DMS53 treated with DMSO at 0.1 percent for 48 hours (cell line): Measurements from ENCODE around the gene TTLL10.

Experiments
- DNase-seq: peaks from one replicate; lab custom pipeline; 2025; ENCODE audit not compliant: unreplicated experiment; lab: John Stamatoyannopoulos, UW

Gene TTLL10

DNA sequence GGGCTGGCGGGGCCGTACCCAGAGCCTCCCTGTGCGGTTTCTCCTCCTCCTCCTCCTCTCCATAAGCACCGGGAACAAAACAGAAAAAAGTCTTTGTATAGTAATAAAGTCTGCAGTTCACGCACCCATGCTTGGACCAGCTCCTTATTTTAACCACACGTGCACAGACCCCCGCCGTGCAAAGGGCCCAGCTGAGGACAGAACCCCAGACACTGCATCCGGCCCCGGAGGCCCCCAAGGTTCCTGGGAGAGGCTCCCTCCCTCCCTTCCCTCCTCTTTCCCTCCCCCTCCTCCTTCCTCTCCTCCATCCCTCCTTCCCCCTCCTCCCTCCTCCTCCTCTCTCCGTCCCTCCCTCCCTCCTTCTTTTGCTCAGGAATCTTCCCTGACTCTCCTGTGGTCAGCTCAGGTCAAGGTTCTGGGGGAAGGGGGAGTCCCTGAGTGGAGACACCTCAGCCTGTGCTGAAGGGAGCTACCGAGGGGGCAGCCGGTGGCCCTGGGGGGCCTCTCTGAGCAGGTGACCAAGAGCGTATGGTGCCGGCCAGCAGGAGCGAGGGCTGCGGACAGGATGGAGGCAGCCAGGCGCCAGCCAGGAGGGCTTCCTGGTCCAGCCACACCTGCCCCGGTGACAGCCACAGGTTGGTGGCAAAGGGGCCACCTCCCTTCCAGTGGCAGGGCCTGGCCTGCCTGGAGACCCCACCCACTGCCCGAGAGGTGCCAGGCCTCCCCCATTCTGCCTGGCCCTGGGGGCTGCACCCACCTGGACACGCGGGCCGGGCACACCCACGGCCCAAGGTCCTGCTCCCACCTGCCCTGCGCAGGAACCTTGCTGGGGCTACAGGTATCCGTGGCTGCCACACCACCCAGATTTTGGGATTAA is 3.2 kb upstream of the TTLL10 start:
- no peak for DNase-seq

DNA sequence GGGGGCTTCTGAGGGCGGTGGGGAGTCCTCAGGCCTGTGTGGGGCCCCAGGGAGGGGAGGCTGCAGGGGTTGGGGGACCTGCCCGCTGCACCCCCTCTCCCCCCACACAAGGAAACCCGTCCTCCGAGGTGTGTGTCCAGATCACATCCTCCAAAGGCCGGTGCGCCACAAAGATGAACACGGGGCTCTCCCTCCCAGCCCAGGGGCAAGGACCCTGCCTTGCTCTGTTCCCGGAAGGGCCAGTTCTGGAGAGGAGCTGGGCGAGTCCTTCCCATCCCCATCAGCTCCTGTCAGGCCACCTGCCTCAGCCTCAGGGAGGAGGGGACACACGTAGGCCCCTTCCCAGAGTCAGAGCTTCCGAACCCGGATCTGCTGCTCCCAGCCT is 2.5 kb upstream of the TTLL10 start:
- DNase-seq: no peak

DNA sequence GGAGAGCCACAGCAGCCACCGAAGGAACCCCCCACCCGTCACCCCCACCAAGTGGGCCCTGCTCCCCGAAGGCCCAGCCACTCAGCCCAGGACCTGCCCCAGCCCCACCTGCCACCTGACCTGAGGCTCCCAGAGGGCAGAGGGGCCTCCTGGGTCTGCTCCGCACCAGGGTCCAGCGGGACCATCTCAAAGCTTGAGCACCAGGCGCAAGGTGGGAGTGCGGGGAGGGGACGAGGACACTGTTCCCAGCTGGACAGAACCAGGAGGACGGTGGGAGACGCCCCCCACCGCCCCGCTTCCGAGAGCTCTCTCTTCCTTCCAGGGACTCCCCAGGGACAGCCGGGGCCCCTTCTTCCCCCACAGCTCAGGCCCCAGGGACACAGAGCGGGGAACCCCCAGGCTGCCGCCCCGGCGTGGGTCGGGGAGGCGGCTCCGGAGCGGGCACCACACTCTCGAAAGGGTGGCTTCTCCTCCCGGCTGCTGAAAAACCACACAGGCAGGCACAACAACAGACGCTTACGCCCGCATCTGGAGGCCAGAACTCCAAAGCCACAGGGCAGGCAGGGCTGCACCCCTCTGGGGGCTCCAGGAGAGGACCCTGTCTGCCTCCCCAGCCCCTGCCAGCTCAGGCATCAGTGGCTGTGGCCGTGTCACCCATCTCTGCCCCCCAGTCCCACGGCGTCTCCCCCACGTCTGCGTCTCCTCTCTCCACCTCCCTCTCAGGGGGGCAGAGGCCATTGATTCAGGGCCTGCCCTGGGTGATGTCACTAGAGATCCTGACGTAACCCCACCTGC is 1.9 kb upstream of the TTLL10 start:
- DNase-seq: no peak

DNA sequence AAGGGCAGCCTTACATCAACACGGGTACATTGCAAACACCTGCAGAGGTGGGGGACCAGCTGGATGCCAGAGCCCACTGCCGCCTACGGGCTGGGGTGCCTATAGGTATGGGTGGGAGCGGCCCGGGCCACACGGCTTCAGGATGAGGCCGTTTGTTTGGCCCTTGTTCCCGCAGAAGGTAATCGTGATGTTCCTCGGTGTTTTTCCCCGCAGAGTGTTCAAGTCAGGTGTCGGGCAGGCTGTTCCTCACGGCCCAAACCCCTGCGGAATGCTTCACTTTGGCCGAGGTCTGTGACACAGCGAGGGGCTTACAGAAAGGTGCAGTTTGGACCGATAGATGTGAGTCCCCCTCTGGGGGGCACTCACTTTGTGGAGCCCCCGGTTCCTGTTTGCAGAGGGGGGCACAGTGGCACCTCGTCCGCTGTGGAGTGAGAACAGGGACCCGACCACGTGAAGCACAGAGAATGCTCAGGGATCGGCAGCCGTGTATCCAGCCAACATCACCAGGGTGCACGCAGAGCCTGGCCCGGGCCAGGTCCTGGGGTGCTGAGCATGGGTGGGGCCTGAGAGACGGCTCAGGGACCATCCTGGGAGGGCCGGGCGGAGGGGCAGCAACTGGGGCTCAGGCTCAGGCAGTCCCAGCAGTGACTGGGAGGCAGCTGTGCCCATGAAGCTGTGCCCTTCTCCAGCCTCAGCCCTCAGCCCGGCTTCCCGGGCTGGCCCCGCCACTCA is 453 bp upstream of the TTLL10 start:
- no peak for DNase-seq

DNA sequence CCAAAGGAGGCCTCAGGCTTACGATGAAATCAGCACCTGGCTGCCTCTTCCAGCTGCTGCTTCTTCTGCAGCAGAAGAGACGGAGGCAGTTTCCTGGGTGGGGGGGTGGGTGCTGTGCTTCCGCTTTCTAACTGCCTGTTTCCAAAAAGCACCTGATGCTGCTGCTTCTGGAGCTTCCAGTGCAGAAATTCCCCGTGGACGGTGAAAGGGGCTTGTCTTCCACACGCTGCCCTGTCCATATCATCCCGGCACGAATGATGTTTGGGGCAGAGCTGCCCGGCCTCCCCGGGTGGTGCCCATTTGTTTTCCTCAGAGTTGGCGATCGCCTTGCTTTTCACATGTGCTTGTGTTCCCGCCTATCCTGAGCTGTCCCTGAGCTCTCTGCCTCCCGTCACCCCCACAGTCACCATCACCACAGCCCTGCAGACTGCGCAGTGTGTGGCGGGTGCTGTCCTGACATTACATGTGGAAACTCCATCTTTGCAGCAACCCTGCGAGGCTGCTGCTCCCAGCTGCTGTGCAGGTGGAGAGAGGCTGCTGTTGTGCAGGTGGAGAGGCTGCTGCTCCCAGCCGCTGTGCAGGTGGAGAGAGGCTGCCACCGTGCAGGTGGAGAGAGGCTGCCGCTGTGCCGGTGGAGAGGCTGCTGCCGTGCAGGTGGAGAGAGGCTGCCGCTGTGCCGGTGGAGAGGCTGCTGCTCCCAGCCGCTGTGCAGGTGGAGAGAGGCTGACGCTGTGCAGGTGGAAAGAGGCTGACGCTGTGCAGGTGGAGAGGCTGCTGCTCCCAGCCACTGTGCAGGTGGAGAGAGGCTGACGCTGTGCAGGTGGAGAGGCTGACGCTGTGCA is 1.8 kb downstream of the TTLL10 start:
- peak; percentile 56 for DNase-seq

DNA sequence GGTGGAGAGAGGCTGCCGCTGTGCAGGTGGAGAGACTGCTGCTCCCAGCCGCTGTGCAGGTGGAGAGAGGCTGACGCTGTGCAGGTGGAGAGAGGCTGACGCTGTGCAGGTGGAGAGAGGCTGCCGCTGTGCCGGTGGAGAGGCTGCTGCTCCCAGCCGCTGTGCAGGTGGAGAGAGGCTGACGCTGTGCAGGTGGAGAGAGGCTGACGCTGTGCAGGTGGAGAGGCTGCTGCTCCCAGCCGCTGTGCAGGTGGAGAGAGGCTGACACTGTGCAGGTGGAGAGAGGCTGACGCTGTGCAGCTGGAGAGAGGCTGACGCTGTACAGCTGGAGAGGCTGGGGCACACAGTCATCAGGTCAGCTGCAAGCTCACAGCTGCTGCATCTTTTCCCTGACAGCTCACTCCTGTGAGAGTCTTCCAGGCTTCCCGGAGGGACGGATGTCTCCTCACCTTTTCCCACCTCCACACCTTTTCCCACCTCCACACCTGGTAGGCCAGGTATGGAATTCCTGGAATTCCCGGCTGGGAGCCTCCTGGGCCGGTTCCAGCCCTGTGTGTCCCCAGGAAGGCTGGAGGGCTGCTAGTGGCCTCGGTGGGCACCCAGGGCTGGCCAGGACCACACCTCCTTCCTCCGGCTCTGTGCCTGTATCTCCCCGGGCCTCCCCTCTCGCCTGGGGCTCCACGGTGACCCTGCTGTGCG is 2.5 kb downstream of the TTLL10 start:
- peak; percentile 50 for DNase-seq

DNA sequence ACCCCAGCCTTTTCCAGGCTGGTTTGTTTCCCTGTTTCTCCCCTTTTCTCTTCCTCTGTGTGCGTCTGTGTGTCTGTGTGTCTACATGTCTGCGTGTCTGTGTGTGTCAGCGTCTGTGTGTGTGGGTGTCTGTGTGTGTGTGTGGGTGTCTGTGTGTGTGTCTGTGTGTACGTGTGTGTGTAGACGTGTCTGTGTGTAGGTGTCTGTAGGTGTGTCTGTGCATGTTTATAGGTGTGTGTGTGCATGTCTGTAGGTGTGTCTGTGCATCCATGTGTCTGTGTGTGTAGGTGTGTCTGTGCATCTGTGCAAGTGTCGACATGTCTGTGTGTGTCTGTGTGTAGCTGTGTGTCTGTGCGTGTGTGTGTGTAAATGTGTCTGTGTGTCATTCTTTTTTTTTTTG is 3.3 kb downstream of the TTLL10 start:
- no peak for DNase-seq

DNA sequence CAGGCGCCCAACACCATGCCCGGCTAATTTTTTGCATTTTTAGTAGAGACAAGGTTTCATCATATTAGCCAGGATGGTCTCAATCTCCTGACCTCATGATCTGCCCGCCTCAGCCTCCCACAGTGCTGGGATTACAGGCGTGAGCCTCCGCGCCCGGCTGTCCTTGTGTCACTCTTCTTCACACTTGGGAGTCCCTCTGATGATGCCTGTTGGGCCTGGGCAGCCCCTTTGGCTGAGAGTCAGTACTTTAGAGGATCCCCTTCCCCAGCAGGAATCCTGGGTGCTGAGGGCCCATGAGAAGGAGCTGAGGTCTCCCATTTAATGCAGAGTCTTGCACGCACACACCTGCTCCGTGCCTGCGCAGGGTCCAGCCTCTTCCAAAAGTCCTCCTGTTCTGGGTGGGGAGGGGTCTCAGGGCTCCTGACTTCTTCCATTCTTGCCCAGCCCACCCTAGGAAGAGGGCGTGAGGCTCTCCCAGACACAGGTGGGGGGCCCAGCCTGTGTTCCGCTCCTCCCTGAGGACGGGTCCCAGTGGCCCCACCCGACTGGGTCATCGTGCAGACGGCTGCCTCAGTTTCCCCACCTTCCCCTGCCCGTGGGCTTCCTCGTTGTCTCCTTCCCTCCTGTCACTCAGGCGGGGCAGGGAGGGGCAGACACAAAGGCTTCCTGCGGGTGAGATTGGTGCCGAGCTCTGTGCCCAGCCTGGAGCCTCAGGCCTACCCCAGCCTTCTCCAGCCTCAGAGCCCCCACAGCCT is 3.9 kb downstream of the TTLL10 start:
- DNase-seq: no peak

DNA sequence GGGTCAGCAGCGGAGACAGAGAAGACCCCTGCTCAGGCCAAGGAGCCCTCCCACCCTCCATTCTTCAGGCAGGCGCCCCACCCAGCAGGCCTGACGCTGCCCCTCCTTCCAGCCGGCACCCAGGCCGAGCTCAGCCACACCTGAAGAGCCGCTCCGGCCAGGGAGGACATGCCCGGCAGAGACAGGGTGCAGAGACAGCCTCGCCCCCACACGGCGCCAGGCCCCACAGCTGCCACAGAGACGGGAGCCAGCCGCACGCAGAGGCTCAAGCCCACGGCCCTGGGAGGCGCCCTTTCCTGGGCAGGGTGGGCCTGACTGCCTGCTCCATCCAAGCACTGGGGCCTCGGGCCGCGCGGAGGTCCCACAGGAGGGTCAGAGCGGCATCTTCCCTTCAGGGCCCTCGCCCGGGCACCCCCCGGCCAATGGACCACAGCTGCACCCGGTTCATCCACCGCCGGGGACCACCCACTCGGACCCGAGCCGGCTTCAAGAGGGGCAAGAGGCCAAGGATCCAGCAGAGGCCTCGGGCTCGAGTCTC is 5.2 kb downstream of the TTLL10 start:
- DNase-seq: no peak

DNA sequence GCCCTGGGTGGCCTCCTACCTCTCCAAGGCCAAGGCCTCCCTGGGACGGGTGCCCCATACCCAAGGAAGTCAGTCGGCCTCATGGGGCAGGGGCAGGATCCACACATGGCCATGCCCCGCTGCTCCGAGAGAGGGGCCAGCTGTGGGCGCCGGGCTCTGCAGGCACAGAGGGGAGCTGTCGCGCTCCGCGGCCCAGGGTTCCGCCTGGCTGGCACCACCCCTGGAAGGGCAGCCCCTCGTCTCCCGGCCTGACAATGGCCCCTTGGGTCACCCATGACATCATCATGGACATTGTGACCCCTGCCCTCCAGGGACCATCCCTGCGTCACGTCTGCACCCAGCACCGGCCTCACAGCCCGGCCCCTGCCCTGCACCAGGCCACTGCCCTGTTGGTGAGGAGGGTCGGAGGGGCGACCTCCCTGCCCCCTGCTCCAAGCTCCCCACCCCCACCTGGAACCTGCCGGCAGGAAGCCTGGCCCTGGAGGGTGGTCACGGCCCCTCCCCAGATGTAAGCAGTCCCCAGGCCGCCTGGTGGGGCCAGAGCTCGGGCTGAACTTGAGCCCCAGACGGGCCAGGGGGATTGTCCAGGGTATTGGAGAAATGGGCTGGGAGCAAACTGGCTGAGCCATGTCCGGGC is 5.8 kb downstream of the TTLL10 start:
- no peak for DNase-seq

DNA sequence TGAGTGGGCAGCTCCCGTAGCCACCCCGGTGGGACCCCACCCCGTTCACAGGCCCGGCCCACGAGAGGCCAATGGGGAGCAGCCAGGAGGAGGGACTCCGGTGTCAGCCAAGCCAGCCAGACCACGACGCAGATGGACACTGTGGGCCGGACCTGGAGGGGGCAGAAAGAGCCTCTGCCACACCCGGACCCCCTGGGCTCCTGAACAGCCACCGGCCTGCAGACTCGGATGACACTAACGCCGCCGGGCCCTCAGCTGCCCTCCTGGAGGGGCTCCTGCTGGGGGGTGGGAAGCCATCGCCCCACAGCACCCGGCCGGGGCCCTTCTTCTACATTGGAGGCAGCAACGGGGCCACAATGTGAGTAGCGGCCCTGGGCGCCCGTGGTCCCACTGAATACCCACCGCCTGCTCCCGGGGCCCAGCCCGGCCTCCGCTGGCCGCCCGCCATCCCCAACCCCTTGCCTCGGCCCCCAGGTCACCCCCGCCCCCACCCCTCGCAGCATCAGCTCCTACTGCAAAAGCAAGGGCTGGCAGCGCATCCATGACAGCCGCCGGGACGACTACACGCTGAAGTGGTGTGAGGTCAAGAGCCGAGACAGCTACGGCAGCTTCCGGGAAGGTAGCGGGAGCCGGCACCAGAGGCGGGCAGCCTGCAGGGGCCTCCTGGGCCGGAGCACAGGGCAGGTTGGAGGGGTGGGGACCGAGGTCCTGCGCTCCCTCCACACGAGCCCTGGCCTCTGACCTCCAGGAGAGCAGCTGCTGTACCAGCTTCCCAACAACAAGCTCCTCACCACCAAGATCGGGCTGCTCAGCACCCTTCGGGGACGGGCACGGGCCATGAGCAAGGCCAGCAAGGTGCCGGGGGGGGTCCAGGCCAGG is 6.5 kb downstream of the TTLL10 start:
- no peak for DNase-seq

DNA sequence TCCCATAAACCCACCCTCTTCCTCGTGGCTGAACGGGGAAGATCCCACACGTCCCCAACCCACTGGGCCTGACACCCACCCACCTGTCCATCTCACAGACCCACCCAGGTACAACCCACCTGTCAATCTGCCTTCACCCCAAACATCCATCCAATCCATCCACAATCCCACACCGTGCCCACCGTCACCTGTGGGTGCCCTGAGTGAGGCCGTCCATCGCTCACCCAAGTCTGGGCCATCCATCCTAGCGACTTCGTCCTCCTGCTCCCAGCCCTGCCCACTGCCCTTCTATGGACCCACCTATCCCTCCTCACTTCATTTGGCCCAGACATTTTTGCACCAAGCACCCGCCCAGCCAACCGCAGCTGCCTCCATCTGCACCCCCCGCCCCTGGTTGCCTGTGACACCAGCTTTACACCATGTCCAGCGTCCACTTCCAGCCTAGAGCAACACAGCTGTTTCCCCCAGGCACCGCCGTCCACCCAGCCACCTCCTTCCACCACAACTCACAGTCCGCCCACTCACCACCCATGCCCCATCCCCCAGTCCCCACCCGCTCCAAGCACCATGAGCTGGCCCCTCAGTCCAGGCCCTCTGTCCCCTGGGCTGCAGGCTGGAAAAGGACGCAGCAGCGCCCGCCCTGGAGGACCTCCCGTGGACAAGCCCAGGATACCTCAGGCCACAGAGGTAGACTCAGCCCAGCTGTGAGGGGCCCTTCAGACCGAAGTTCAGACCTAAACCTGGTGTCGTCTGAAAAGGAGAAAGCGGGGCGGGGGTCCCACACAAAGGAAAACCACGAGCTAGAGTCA is 7.7 kb downstream of the TTLL10 start:
- no peak for DNase-seq

DNA sequence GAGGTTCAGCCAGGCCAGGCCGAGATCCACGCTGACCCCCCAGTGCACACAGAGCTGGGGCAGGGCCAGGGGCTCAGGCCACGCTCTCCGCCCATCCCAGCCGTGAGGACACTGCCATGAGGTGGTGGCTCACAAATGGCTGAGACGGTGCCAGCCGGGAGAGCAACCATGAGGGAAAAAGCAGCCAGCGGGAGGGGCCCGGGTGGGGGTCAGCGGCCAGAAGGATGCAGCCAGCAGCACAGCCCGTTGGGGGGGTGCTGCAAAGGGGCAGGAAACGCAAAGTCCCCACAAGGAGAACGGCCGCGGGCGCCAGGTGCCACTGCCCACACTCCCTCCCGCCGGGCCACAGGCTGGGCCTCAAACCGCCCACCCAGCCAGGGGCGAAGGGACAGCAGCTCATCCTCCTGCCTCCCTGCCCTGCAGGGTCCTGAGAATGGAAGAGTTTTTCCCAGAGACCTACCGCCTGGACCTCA is 8.3 kb downstream of the TTLL10 start:
- no peak for DNase-seq

DNA sequence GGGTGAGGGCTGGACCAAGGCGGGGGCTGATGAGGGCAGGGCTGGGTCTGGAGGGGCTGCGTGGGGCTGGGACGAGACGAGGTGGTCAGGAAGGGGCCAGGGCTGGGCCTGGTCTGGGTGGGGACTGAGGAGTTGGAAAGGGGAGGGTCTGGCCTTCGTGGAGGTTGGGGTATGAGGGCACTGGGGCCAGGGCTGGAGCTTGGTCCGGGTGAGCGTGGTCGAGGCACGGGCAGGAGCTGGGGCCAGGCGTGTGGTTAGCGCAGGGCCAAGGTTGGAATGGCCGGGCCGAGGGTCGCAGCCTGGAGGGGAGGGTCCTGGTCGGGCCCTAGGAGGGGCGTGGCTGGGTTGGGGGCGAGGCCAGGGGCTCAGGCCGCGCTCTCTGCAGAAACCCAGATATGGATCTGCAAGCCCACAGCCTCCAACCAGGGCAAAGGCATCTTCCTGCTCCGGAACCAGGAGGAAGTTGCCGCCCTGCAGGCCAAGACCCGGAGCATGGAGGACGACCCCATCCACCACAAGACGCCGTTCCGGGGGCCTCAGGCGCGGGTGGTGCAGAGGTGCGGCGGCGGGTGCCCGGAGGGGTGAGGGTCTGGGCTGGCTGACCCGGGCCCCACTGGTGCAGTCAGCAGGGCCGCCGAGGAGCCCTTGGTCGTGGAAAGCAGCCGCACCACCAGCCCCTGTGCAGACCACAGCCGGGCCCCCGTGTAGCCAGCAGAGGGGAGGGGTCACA is 9.0 kb downstream of the TTLL10 start:
- DNase-seq: no peak

DNA sequence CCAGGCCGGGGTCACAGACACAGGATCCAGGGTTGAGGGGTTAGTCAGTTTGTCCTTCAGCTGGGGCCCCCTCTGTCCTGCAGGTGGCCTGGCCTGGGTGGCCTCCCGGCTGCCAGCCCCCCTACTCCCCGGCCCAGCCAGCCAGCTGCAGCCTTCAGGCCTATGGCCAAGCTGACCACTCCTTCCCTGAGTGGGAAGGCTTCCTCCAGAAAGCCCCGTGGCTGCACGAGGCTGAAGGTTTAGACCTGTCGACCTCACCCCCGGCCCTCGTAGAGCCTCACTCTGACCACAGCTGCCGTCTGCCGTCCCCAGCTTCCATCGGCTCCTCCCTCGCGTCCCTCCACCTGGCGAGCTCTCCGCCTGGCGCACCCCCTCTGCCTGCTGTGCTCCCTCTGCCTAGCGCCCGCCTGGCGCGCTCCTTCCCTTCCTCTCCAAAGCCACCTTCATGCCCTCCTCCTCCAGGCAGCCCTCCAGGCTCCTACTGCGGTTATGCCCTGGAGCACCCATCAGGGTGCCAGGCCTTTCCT is 9.6 kb downstream of the TTLL10 start:
- DNase-seq: no peak
